ENCODE data around the gene PCP4.

The PCP4 gene

DNA sequence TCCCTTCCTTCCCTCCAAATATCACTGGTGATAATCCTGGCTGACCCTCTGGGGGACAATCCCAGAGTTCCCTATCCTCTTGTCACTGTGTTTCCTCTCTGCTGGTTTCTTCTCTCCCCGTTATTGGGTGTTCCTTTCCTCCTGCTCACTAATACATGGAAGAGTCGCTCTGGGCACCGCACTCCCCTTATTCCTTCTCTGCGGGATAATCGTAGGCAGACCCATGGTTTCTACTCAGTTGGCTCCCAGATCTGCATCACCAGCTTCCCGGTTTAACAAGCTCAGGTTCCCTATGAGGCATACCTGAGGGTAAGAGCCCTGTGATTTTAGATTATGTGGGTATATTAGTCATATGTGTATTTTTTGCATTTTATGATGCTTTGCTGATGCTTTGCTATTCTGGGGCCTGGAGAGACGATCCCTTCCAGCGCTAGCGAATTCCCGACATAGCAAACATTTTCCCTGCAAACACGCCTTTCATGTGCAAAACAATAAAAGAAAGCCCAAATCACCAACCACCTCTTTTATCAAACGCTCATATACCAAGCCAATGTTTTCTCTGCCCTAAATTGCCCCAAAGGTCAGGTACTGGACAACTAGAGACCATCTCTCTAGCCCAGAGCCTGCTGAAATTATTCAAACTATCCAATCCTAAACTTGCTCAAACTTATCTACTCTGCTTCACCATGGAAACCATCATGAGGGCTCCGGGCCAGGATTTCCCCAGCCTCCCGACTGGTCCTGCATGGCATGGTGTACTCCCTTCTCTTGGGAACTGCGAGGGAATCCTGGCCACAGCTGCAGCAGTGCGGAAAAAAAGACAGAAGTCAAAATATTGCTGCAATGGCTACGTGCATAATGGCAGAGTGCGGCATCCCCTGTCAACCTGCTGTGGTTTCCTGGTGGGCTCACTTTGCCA, 84.2 kb downstream of the PCP4 start:
- no peaks in the 10 kb centered on the region for H3K9me3 ChIP-seq (ENCODE audit: control insufficient read depth, low read length)
- no peaks in the 10 kb centered on the region for H3K79me2 ChIP-seq
- no peak overlapping the region for H3K4me2 ChIP-seq (ENCODE audit: low read length)
- H3K27ac ChIP-seq: no peak overlapping the region
- no peak overlapping the region for H3K4me3 ChIP-seq (ENCODE audit: low read depth, low read length)
- H3K36me3 ChIP-seq (ENCODE audit: control insufficient read depth, insufficient read depth, low read length): no peaks in the 10 kb centered on the region
- H3K4me1 ChIP-seq: no peaks in the 10 kb centered on the region
- no peaks in the 10 kb centered on the region for H3K27me3 ChIP-seq (ENCODE audit: control insufficient read depth, insufficient read depth, low read length)
- TF ChIP-seq, protein P1, sequence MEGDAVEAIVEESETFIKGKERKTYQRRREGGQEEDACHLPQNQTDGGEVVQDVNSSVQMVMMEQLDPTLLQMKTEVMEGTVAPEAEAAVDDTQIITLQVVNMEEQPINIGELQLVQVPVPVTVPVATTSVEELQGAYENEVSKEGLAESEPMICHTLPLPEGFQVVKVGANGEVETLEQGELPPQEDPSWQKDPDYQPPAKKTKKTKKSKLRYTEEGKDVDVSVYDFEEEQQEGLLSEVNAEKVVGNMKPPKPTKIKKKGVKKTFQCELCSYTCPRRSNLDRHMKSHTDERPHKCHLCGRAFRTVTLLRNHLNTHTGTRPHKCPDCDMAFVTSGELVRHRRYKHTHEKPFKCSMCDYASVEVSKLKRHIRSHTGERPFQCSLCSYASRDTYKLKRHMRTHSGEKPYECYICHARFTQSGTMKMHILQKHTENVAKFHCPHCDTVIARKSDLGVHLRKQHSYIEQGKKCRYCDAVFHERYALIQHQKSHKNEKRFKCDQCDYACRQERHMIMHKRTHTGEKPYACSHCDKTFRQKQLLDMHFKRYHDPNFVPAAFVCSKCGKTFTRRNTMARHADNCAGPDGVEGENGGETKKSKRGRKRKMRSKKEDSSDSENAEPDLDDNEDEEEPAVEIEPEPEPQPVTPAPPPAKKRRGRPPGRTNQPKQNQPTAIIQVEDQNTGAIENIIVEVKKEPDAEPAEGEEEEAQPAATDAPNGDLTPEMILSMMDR (IDR thresholded peaks at IDR 0.05): no peak
- H3K9ac ChIP-seq: no peak overlapping the region
- H2AFZ ChIP-seq: no peak overlapping the region

DNA sequence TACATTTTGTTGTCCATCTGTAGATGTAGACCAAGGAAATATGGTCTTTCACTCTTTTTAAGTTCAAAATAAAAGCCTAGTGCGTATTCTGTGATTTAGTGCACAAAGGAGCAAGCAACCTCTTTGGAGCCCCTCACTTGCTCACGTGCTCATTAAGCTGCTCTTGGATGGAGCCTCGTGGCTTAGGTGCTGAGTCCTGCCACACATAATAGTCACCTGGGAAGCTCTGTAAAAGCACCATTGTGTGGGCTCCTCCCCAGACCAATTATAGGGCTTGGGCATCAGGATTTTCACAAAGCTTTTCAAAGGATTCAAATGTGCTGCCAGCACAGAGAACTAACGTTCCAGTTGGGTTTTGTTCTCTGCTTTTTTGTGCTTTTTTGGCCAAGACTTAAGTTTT, 85.0 kb downstream of the PCP4 start:
- Histone ChIP-seq H3K36me3 (ENCODE audit: control insufficient read depth, insufficient read depth, low read length) (no peaks in the 10 kb centered on the region), H3K79me2 (no peaks in the 10 kb centered on the region)
- TF ChIP-seq, protein P1 (IDR thresholded peaks at IDR 0.05): no peak

GRCh38 chr21:39954570-39954969, 87.3 kb downstream of the PCP4 start:
- H3K9me3 ChIP-seq (ENCODE audit: control insufficient read depth, low read length): no peaks in the 10 kb centered on the region
- H3K9ac ChIP-seq: no peak overlapping the region
- no peak overlapping the region for H3K4me2 ChIP-seq (ENCODE audit: low read length)
- TF ChIP-seq, protein P1 (IDR thresholded peaks at IDR 0.05): no peak
- H3K4me3 ChIP-seq (ENCODE audit: low read depth, low read length): no peak overlapping the region
- H3K36me3 ChIP-seq (ENCODE audit: control insufficient read depth, insufficient read depth, low read length): no peaks in the 10 kb centered on the region
- H3K27me3 ChIP-seq (ENCODE audit: control insufficient read depth, insufficient read depth, low read length): no peaks in the 10 kb centered on the region
- H3K79me2 ChIP-seq: no peaks in the 10 kb centered on the region
- no peaks in the 10 kb centered on the region for H3K4me1 ChIP-seq
- H2AFZ ChIP-seq: no peak overlapping the region
- no peak overlapping the region for H3K27ac ChIP-seq

More for the DNA sequence above, 85.0 kb downstream of the PCP4 start:
- H3K4me1 ChIP-seq: no peaks in the 10 kb centered on the region
- no peak overlapping the region for H3K4me3 ChIP-seq (ENCODE audit: low read depth, low read length)
- H3K4me2 ChIP-seq (ENCODE audit: low read length): no peak overlapping the region
- H3K27ac ChIP-seq: no peak overlapping the region
- no peak overlapping the region for H2AFZ ChIP-seq
- no peak overlapping the region for H3K9ac ChIP-seq
- no peaks in the 10 kb centered on the region for H3K9me3 ChIP-seq (ENCODE audit: control insufficient read depth, low read length)
- H3K27me3 ChIP-seq (ENCODE audit: control insufficient read depth, insufficient read depth, low read length): no peaks in the 10 kb centered on the region

- no peak overlapping the region for H3K27ac ChIP-seq
- no peaks in the 10 kb centered on the region for H3K9me3 ChIP-seq (ENCODE audit: control insufficient read depth, low read length)
- no peaks in the 10 kb centered on the region for H3K4me1 ChIP-seq
- no peaks in the 10 kb centered on the region for H3K79me2 ChIP-seq
- TF ChIP-seq, protein P1 (IDR thresholded peaks at IDR 0.05): no peak
- no peaks in the 10 kb centered on the region for H3K36me3 ChIP-seq (ENCODE audit: control insufficient read depth, insufficient read depth, low read length)
- no peak overlapping the region for H3K9ac ChIP-seq
- H3K4me3 ChIP-seq (ENCODE audit: low read depth, low read length): no peak overlapping the region
- no peaks in the 10 kb centered on the region for H3K27me3 ChIP-seq (ENCODE audit: control insufficient read depth, insufficient read depth, low read length)
- no peak overlapping the region for H2AFZ ChIP-seq
- H3K4me2 ChIP-seq (ENCODE audit: low read length): peak overlapping the region; percentile 4
Measured at GRCh38 chr21:39955326-39955725, 88.1 kb downstream of the PCP4 start.

DNA sequence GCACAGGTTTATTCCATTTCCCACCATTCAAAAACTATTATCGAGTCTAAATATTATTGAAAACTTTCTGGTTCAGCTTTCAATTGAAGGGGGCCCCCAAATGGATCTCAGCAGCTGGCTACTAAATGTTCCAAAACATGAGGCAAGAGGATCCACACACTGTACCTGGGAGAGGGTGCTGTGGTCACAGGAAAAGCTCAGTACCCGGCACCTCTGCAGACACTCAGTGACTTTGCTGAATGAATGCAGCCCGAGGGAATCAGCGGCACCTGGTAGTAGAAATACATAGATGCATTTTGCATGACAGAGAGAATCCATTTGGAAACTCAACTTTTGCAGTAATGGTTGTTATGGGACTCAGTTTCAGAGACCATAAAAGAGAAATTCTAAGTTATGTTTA, 89.3 kb downstream of the PCP4 start:
- no peak overlapping the region for H3K27ac ChIP-seq
- no peaks in the 10 kb centered on the region for H3K36me3 ChIP-seq (ENCODE audit: control insufficient read depth, insufficient read depth, low read length)
- no peak overlapping the region for H3K4me2 ChIP-seq (ENCODE audit: low read length)
- no peak overlapping the region for H2AFZ ChIP-seq
- H3K4me1 ChIP-seq: no peaks in the 10 kb centered on the region
- TF ChIP-seq, protein P1 (IDR thresholded peaks at IDR 0.05): no peak
- no peaks in the 10 kb centered on the region for H3K79me2 ChIP-seq
- H3K9me3 ChIP-seq (ENCODE audit: control insufficient read depth, low read length): no peaks in the 10 kb centered on the region
- H3K9ac ChIP-seq: no peak overlapping the region
- no peaks in the 10 kb centered on the region for H3K27me3 ChIP-seq (ENCODE audit: control insufficient read depth, insufficient read depth, low read length)
- no peak overlapping the region for H3K4me3 ChIP-seq (ENCODE audit: low read depth, low read length)
